Motor neuron (in vitro differentiated cells): ENCODE measurements around the gene FBXL19. TPM values are rescaled to one million over a fixed set of nuclear protein-coding genes. Genes with fewer than 3 reads are reported as not detected.
"Not testable (repeated sequence)": the region's sequence is repeated elsewhere in the genome, so short reads cannot be mapped to it uniquely, and the experiment has no call there.

Source experiments
- ATAC-seq, 8 experiments: fragments of 200-7000 bp; cut with Tn5 transposase; replicated peaks in 6 of 8; 2 replicates each; pipeline ENCODE4 v1.8.0; 2021; ENCODE audit warnings: mild to moderate bottlenecking in 8 of 8, moderate library complexity in 8 of 8
- H3K27ac ChIP-seq, 2 donors: fragments of 250-450 bp; sonication (Bioruptor Pico); 2 replicates each; pipeline ENCODE4 v1.9.0; 2021; ENCODE audit warnings: antibody characterized with exemption in 2 of 2, mild to moderate bottlenecking in 2 of 2, moderate library complexity in 1 of 2
- H3K4me1 ChIP-seq, 2 donors: fragments of 250-450 bp; sonication (Bioruptor Pico); replicated peaks in 1 of 2; 2 replicates each; pipeline ENCODE4 v1.6.1; 2021; ENCODE audit warnings: antibody characterized with exemption in 2 of 2, mild to moderate bottlenecking in 2 of 2, moderate library complexity in 1 of 2
- H3K4me3 ChIP-seq, 5 donors: fragments of 250-450 bp; sonication (Bioruptor Pico); 2 replicates each; pipeline ENCODE4 v1.9.0; 2021; ENCODE audit warnings: antibody characterized with exemption in 5 of 5, mild to moderate bottlenecking in 5 of 5, moderate library complexity in 4 of 5
- WGBS, 10 experiments: fragments of 450-650 bp; shearing (Covaris generic); methylation state at CpG; one replicate each; pipeline ENCODE4 v1.0.0; 2022; 5-methylcytosine and 5-hydroxymethylcytosine counted together
- in situ Hi-C, 9 experiments: fragments of 400-800 bp; cut with MboI; loops; one replicate each; pipeline ENCODE4 v1.15.0; 2021; ENCODE audit warnings: low sequenced_read_pairs in 9 of 9, low pct_unique_long_range_greater_than_20kb in 2 of 9; ENCODE audit not compliant: unreplicated experiment in 9 of 9
- total RNA-seq, 8 experiments: library from RNA; unstranded; fragments of 300-600 nt; gene quantifications; 2 replicates each; pipeline versions ENCODE4 v1.2.3 to v1.2.4, GENCODE V29; 2022

Gene FBXL19
- total RNA-seq, 8 experiments from 2014 or later: 10.4 to 49.8 (median 31.4) TPM

- 60 to 100% (median 90%) methylated on average over 1 to 4 of the region's 8 CpGs; no CpG with 5 or more reads in 2 of the 10 experiments for WGBS, 10 experiments
- Histone ChIP-seq H3K4me1 (peaks cover 9% of the 10 kb centered on the region in 2 donors), H3K4me3 (no peak overlapping the region), H3K27ac (no peak overlapping the region)
- in situ Hi-C loops: loop anchor here in 2 of 9 experiments (25.0 kb wide), 1 partner anchor 102 kb away; the partner anchor contains the start of gene ZNF629 (in 2 of the 2)
- no peak for ATAC-seq
These were observed 34.4 kb upstream of the FBXL19 start for GRCh38 chr16:30888856-30889499.

GRCh38 chr16:30889721-30890120 lies 33.7 kb upstream of the FBXL19 start:
- H3K4me1 ChIP-seq: peaks cover 9% of the 10 kb centered on the region in 2 donors
- no peak overlapping the region for H3K27ac ChIP-seq
- no peak overlapping the region for H3K4me3 ChIP-seq
- WGBS, 10 experiments: 40 to 100% (median 89%) methylated on average over 1 to 5 of the region's 5 CpGs; no CpG with 5 or more reads in 1 of the 10 experiments
- in situ Hi-C loops: loop anchor here in 2 of 9 experiments (25.0 kb wide), 1 partner anchor 102 kb away; the partner anchor contains the start of gene ZNF629 (in 2 of the 2)
- no peak for ATAC-seq

GRCh38 chr16:30891043-30891823 lies 32.1 kb upstream of the FBXL19 start:
- 80 to 100% (median 90%) methylated on average over 1 to 10 of the region's 15 CpGs for WGBS, 10 experiments
- in situ Hi-C loops: loop anchor here in 2 of 9 experiments (25.0 kb wide), 1 partner anchor 104 kb away; the partner anchor contains the start of gene ZNF629 (in 2 of the 2)
- ATAC-seq, H3K27ac ChIP-seq, H3K4me3 ChIP-seq: not testable (repeated sequence)
- H3K4me1 ChIP-seq: peaks cover 15 to 17% of the 10 kb centered on the region in 2 donors

- Histone ChIP-seq H3K4me1 (peaks cover 21 to 23% of the 10 kb centered on the region in 2 donors), H3K27ac (peak overlapping the region; percentile 68 to 78), H3K4me3 (peak overlapping the region; percentile 63 to 96 (median 68))
- in situ Hi-C loops: loop anchor here in 2 of 9 experiments (25.0 kb wide), 1 partner anchor 106 kb away; the partner anchor contains the start of gene ZNF629 (in 2 of the 2)
- WGBS, 10 experiments: 30 to 73% (median 49%) methylated on average over 2 to 8 of the region's 20 CpGs; no CpG with 5 or more reads in 7 of the 10 experiments
- no peak for ATAC-seq
These were observed 30.5 kb upstream of the FBXL19 start for GRCh38 chr16:30892670-30893416.

- H3K4me3 ChIP-seq: peak overlapping the region; percentile 63 to 96 (median 68)
- in situ Hi-C loops: loop anchor here in 2 of 9 experiments (25.0 kb wide), 1 partner anchor 106 kb away; the partner anchor contains the start of gene ZNF629 (in 2 of the 2)
- peaks cover 21 to 23% of the 10 kb centered on the region in 2 donors for H3K4me1 ChIP-seq
- peak overlapping the region; percentile 68 to 78 for H3K27ac ChIP-seq
- no CpG with 5 or more reads among the region's 11 CpGs for WGBS, 10 experiments
- peak in 1 of 8 experiments; percentile 0 for ATAC-seq
These were observed 30.0 kb upstream of the FBXL19 start for GRCh38 chr16:30893417-30893743.

GRCh38 chr16:30893744-30894539 lies 29.4 kb upstream of the FBXL19 start, which contains the start of gene BCL7C:
TSS of gene BCL7C (minus strand) at chr16:30894077. CDS start at chr16:30893944, 133 bp downstream.
- peak within 1 kb of the TSS; percentile 63 to 96 (median 68) for H3K4me3 ChIP-seq
- 0 to 18% methylated on average over 1 to 7 of the region's 97 CpGs; no CpG with 5 or more reads in 8 of the 10 experiments for WGBS, 10 experiments
- H3K4me1 ChIP-seq: peaks cover 21 to 23% of the 10 kb centered on the region in 2 donors
- ATAC-seq: peak; percentile 71 to 86 (median 82)
- H3K27ac ChIP-seq: peak within 1 kb of the TSS; percentile 68 to 78
- in situ Hi-C loops: loop anchor here in 2 of 9 experiments (25.0 kb wide), 1 partner anchor 107 kb away; the partner anchor contains the start of gene ZNF629 (in 2 of the 2)

GRCh38 chr16:30894540-30895368 lies 28.6 kb upstream of the FBXL19 start:
- 0 to 100% (median 85%) methylated on average over 1 to 7 of the region's 16 CpGs for WGBS, 10 experiments
- peaks cover 21 to 23% of the 10 kb centered on the region in 2 donors for H3K4me1 ChIP-seq
- peak overlapping the region; percentile 63 to 96 (median 68) for H3K4me3 ChIP-seq
- in situ Hi-C loops: loop anchor here in 2 of 9 experiments (25.0 kb wide), 1 partner anchor 107 kb away; the partner anchor contains the start of gene ZNF629 (in 2 of the 2)
- H3K27ac ChIP-seq: peak overlapping the region; percentile 35 to 78
- ATAC-seq: peak in 1 of 8 experiments; percentile 1

GRCh38 chr16:30895627-30896260 lies 27.6 kb upstream of the FBXL19 start:
- in situ Hi-C loops: loop anchor here in 2 of 9 experiments (25.0 kb wide), 1 partner anchor 108 kb away; the partner anchor contains the start of gene ZNF629 (in 2 of the 2)
- Histone ChIP-seq H3K27ac (peak overlapping the region; percentile 64 to 78), H3K4me3 (peak overlapping the region in 3 of 5 donors; percentile 34 to 41 (median 35)), H3K4me1 (peaks cover 21 to 23% of the 10 kb centered on the region in 2 donors)
- 60 to 98% (median 80%) methylated on average over 3 to 17 of the region's 32 CpGs; no CpG with 5 or more reads in 3 of the 10 experiments for WGBS, 10 experiments
- ATAC-seq: no peak

GRCh38 chr16:30896261-30896888 lies 27.0 kb upstream of the FBXL19 start, which contains the start of gene CTF1:
TSS of gene CTF1 (plus strand) at chr16:30896614. CDS start at chr16:30896644, 30 bp downstream.
- Histone ChIP-seq H3K4me1 (peaks cover 21 to 23% of the 10 kb centered on the region in 2 donors), H3K4me3 (peak within 1 kb of the TSS; percentile 19 to 41 (median 34)), H3K27ac (peak within 1 kb of the TSS; percentile 64 to 78)
- 17 to 50% methylated on average over 2 to 3 of the region's 31 CpGs; no CpG with 5 or more reads in 8 of the 10 experiments for WGBS, 10 experiments
- peak; percentile 2 to 38 (median 23) for ATAC-seq
- in situ Hi-C loops: loop anchor here in 2 of 9 experiments (25.0 kb wide), 1 partner anchor 109 kb away; the partner anchor contains the start of gene ZNF629 (in 2 of the 2)
